T-helper 2 cell treated with Interferon-gamma antibody and Interleukin-4, amounts not matched to agents 5 μg/mL and 100 μg/mL, for 36 hours (primary cell): ENCODE measurements around the gene IL1B.

Source experiments
- DNase-seq: peaks from one replicate; pipeline ENCODE4 v3.0.0; 2021; ENCODE audit warnings: low spot score
- H3K27ac Mint-ChIP-seq: one replicate; pipeline ENCODE4 v1.8.0; 2021; ENCODE audit warnings: mild to moderate bottlenecking, mixed read lengths
- H3K27me3 Mint-ChIP-seq: one replicate; pipeline ENCODE4 v1.8.0; 2021; ENCODE audit warnings: low read depth, mixed read lengths
- H3K36me3 Mint-ChIP-seq: one replicate; pipeline ENCODE4 v1.8.0; 2021; ENCODE audit warnings: low read depth, mixed read lengths
- H3K4me1 Mint-ChIP-seq: one replicate; pipeline ENCODE4 v1.8.0; 2021; ENCODE audit warnings: low read depth, mixed read lengths
- H3K4me3 Mint-ChIP-seq: one replicate; pipeline ENCODE4 v1.8.0; 2022; ENCODE audit warnings: mild to moderate bottlenecking, moderate library complexity, mixed read lengths
- H3K9me3 Mint-ChIP-seq: one replicate; pipeline ENCODE4 v1.8.0; 2021; ENCODE audit warnings: mixed read lengths

Gene IL1B

GRCh38 chr2:112813280-112813966, 23.2 kb downstream of the IL1B start:
- Mint-ChIP-seq H3K27me3 (no peaks in the 10 kb centered on the region), H3K36me3 (peaks cover 2% of the 10 kb centered on the region), H3K4me1 (peaks cover 17% of the 10 kb centered on the region), H3K9me3 (peaks cover 9% of the 10 kb centered on the region), H3K27ac (no peak overlapping the region), H3K4me3 (no peak overlapping the region)
- DNase-seq: no peak

- peaks cover 2% of the 10 kb centered on the region for H3K36me3 Mint-ChIP-seq
- H3K4me1 Mint-ChIP-seq: peaks cover 16% of the 10 kb centered on the region
- no peaks in the 10 kb centered on the region for H3K27me3 Mint-ChIP-seq
- H3K27ac Mint-ChIP-seq: no peak overlapping the region
- peaks cover 12% of the 10 kb centered on the region for H3K9me3 Mint-ChIP-seq
- no peak overlapping the region for H3K4me3 Mint-ChIP-seq
- no peak for DNase-seq
Measured at GRCh38 chr2:112812318-112813267, 24.0 kb downstream of the IL1B start.

GRCh38 chr2:112811841-112812306, 24.7 kb downstream of the IL1B start:
- H3K27ac Mint-ChIP-seq: no peak overlapping the region
- peaks cover 17% of the 10 kb centered on the region for H3K9me3 Mint-ChIP-seq
- H3K36me3 Mint-ChIP-seq: peaks cover 2% of the 10 kb centered on the region
- no peaks in the 10 kb centered on the region for H3K27me3 Mint-ChIP-seq
- H3K4me1 Mint-ChIP-seq: peaks cover 15% of the 10 kb centered on the region
- peak; percentile 9 for DNase-seq
- H3K4me3 Mint-ChIP-seq: no peak overlapping the region

- H3K27me3 Mint-ChIP-seq: no peaks in the 10 kb centered on the region
- H3K4me3 Mint-ChIP-seq: no peak overlapping the region
- peaks cover 22% of the 10 kb centered on the region for H3K9me3 Mint-ChIP-seq
- H3K27ac Mint-ChIP-seq: peak overlapping the region; percentile 67
- peaks cover 15% of the 10 kb centered on the region for H3K4me1 Mint-ChIP-seq
- no peak for DNase-seq
- peaks cover 2% of the 10 kb centered on the region for H3K36me3 Mint-ChIP-seq
Measured at GRCh38 chr2:112811276-112811831, 25.2 kb downstream of the IL1B start.

GRCh38 chr2:112809112-112809511, 27.5 kb downstream of the IL1B start:
- H3K36me3 Mint-ChIP-seq: peaks cover 2% of the 10 kb centered on the region
- H3K4me3 Mint-ChIP-seq: no peak overlapping the region
- H3K27me3 Mint-ChIP-seq: no peaks in the 10 kb centered on the region
- H3K4me1 Mint-ChIP-seq: peaks cover 18% of the 10 kb centered on the region
- no peak for DNase-seq
- H3K27ac Mint-ChIP-seq: no peak overlapping the region
- H3K9me3 Mint-ChIP-seq: peaks cover 22% of the 10 kb centered on the region

- Mint-ChIP-seq H3K4me3 (no peak overlapping the region), H3K4me1 (peaks cover 27% of the 10 kb centered on the region), H3K27ac (no peak overlapping the region)
Measured at GRCh38 chr2:112807233-112807807, 29.3 kb downstream of the IL1B start.

GRCh38 chr2:112805542-112805941, 31.0 kb downstream of the IL1B start:
- peak overlapping the region; percentile 38 for H3K27ac Mint-ChIP-seq
- no peak overlapping the region for H3K4me3 Mint-ChIP-seq
- no peak for DNase-seq
- no peaks in the 10 kb centered on the region for H3K27me3 Mint-ChIP-seq
- H3K36me3 Mint-ChIP-seq: no peaks in the 10 kb centered on the region
- peaks cover 19% of the 10 kb centered on the region for H3K9me3 Mint-ChIP-seq
- H3K4me1 Mint-ChIP-seq: peaks cover 15% of the 10 kb centered on the region

More at GRCh38 chr2:112807233-112807807, 29.3 kb downstream of the IL1B start:
- H3K9me3 Mint-ChIP-seq: peaks cover 22% of the 10 kb centered on the region
- peaks cover 2% of the 10 kb centered on the region for H3K36me3 Mint-ChIP-seq
- DNase-seq: no peak
- H3K27me3 Mint-ChIP-seq: no peaks in the 10 kb centered on the region

GRCh38 chr2:112803691-112804521, 32.7 kb downstream of the IL1B start:
- no peak for DNase-seq
- Mint-ChIP-seq H3K36me3 (no peaks in the 10 kb centered on the region), H3K4me1 (peaks cover 24% of the 10 kb centered on the region), H3K9me3 (peaks cover 13% of the 10 kb centered on the region), H3K27ac (peak overlapping the region; percentile 29), H3K27me3 (no peaks in the 10 kb centered on the region), H3K4me3 (peak overlapping the region; percentile 12)

- DNase-seq: no peak
- H3K36me3 Mint-ChIP-seq: no peaks in the 10 kb centered on the region
- no peaks in the 10 kb centered on the region for H3K27me3 Mint-ChIP-seq
- no peaks in the 10 kb centered on the region for H3K9me3 Mint-ChIP-seq
- no peak overlapping the region for H3K27ac Mint-ChIP-seq
- H3K4me1 Mint-ChIP-seq: peaks cover 24% of the 10 kb centered on the region
- no peak overlapping the region for H3K4me3 Mint-ChIP-seq
Measured at GRCh38 chr2:112800881-112801583, 35.5 kb downstream of the IL1B start.

- no peaks in the 10 kb centered on the region for H3K9me3 Mint-ChIP-seq
- no peaks in the 10 kb centered on the region for H3K27me3 Mint-ChIP-seq
- peak; percentile 15 for DNase-seq
- H3K27ac Mint-ChIP-seq: no peak overlapping the region
- H3K4me1 Mint-ChIP-seq: peaks cover 30% of the 10 kb centered on the region
- H3K36me3 Mint-ChIP-seq: no peaks in the 10 kb centered on the region
- no peak overlapping the region for H3K4me3 Mint-ChIP-seq
Measured at GRCh38 chr2:112798979-112799975, 37.3 kb downstream of the IL1B start.

- Mint-ChIP-seq H3K4me1 (peaks cover 32% of the 10 kb centered on the region), H3K36me3 (peaks cover 2% of the 10 kb centered on the region), H3K27me3 (no peaks in the 10 kb centered on the region), H3K27ac (no peak overlapping the region), H3K9me3 (peaks cover 5% of the 10 kb centered on the region), H3K4me3 (no peak overlapping the region)
- no peak for DNase-seq
Measured at GRCh38 chr2:112796486-112796885, 40.1 kb downstream of the IL1B start.

- Mint-ChIP-seq H3K36me3 (peaks cover 2% of the 10 kb centered on the region), H3K4me3 (no peak overlapping the region), H3K4me1 (peaks cover 32% of the 10 kb centered on the region), H3K27ac (no peak overlapping the region), H3K9me3 (peaks cover 5% of the 10 kb centered on the region), H3K27me3 (no peaks in the 10 kb centered on the region)
- DNase-seq: no peak
Measured at GRCh38 chr2:112795774-112796173, 40.8 kb downstream of the IL1B start.
